OCI-LY1 (cell line): ENCODE results near the gene EVC2.

Experiments
- EZH2 ChIP-seq: fragments of 200-600 bp; sonication (generic), shearing (Covaris generic); IDR thresholded peaks from 2 replicates; pipeline ENCODE4 v1.8.0; 2017; ENCODE audit warnings: borderline replicate concordance, mixed run types, mild to moderate bottlenecking, antibody characterized with exemption, low read length, moderate library complexity, mixed read lengths
- TF ChIP-seq, protein P1 (sequence below): fragments of 200-600 bp; sonication (generic), shearing (Covaris generic); IDR thresholded peaks from 2 replicates; pipeline ENCODE4 v1.5.1; 2017; ENCODE audit warnings: mild to moderate bottlenecking, antibody characterized with exemption, low read length, moderate library complexity, mixed read lengths

GRCh38 chr4:5558502-5558901 is 149.9 kb downstream of the EVC2 start:
- TF ChIP-seq, protein P1, sequence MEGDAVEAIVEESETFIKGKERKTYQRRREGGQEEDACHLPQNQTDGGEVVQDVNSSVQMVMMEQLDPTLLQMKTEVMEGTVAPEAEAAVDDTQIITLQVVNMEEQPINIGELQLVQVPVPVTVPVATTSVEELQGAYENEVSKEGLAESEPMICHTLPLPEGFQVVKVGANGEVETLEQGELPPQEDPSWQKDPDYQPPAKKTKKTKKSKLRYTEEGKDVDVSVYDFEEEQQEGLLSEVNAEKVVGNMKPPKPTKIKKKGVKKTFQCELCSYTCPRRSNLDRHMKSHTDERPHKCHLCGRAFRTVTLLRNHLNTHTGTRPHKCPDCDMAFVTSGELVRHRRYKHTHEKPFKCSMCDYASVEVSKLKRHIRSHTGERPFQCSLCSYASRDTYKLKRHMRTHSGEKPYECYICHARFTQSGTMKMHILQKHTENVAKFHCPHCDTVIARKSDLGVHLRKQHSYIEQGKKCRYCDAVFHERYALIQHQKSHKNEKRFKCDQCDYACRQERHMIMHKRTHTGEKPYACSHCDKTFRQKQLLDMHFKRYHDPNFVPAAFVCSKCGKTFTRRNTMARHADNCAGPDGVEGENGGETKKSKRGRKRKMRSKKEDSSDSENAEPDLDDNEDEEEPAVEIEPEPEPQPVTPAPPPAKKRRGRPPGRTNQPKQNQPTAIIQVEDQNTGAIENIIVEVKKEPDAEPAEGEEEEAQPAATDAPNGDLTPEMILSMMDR = no peak
- no peak for TF ChIP-seq EZH2
